ENCODE results near the gene LONP2.
"Not testable (repeated sequence)": the region's sequence is repeated elsewhere in the genome, so short reads cannot be mapped to it uniquely, and the experiment has no call there.

LONP2 gene

DNA sequence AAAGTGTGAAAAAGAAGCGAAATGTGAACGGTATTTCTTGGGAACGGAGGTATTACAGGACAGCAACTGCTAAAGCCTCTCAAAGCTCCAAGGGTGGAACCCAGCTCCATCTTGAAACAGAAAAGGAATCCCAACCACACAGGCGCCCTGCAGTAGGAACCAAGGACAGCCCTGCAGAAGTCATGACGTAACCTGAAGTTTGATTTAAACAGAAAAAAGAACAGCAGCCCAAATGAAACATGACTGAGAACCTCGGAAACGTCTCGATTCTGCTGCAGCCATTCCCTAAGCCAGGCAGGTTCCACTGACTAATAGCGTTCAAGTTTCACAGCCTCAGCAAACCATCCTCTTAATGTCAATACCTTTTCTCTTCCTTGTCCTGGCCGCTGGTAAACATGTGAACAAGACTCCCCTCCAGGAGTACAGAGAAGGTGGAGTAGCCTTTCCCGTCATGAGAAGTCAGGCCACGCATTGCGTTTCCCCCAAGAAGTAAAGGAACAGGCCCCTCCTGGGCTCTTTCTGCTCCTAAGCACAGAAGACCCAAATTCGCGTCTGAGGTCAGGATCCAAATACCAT, 121.0 kb downstream of the LONP2 start:
- in situ Hi-C loops (cut with MboI; ENCODE audit: low sequenced_read_pairs): no loop called here

DNA sequence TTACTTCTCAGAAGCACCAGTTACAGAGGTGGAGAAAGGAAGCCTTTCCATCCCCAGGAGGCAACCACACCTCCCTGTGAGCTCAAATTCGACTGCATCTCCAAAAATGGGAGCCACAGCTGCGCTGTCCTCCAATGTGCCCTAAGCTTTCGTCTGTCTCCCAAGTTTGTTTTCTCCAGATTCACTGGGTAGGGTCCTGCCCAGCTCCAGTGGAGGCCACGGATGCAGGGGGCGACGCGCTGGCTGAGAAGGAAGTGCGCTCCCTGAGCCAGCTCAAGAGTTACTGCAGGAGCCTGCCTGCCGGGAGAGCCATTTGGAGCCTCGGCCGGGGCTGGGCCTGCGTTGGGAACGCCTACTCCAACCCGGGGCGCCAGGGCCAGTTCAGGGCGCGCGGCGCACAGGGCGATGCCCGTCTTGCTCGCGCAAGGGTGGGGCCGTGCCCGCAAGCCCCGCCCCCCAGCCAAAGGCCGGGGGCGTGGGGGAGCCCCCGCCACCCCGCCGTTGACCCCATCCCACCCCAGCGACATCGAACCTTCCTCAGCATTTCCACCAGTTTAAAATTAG, 121.6 kb downstream of the LONP2 start:
- in situ Hi-C loops (cut with MboI; ENCODE audit: low sequenced_read_pairs): no loop called here

DNA sequence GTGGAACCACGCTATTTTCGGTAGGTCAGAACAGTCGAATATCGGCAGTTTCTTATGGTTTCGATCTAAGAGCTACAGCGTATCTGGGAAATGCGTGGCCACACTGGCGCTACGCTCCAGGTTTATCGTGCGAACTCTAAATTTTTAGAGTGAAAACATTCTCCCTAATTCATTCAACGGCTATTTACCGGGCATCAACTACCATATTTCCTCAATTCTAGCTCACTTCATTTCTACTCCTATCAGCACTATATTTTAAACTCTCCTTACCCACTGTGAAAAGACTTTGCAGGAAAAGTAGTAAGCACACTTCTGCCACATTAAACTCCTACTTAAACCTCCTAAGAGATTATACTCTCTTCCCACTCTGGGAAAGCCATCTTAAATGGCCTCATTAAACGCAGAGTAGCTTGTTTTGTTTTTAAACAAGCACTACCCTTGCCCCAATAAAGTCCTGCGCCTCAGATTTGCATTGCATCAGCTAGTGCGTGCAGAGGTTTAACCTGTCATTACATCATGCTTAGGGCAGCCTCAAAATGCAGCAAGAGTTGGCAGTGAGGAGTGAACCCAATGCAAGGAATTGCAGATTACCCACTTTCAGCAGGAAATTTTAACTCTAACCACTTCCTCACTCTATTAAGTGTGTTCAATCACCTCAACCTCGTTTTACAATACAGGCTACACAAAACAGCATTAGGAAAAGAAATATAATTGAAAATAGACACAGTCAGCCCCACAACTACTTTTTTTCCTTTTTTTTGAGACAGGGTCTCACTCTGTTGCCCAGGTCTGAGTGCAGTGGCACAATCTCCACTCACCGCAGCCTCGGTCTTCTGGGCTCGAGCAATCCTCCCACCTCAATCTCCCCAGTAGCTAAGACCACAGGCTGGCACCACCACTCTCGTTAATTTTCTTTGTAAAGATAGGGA, 122.3 kb downstream of the LONP2 start:
- in situ Hi-C loops (cut with MboI; ENCODE audit: low sequenced_read_pairs): no loop called here

DNA sequence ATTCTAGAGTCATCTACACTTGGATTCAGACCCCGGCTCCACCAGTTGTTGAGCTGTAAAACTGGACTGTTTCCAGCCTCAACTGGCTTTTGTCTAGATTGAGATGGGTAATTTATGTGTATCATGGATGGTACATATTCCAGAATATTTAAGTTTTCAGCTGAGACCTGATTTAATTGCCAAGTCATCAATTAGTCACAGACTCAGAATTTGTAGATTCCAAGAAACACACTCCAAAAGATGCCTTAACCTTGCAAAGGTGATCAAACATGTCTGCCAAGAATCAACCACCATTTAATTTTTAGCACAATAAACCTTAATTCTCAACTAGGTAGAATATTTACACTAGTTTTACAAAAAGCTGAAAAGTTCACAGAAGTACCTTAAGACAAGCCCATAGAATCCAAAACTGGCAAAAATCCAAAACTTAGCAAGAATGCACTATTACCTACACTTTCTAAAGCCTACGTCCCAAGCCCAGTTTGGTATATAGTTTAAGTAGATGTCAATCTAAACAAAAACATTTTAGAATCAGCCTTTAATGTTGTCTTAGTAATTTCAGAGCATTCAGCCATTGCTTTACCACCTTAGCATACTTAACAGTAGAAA, 123.4 kb downstream of the LONP2 start:
- in situ Hi-C loops (cut with MboI; ENCODE audit: low sequenced_read_pairs): no loop called here

DNA sequence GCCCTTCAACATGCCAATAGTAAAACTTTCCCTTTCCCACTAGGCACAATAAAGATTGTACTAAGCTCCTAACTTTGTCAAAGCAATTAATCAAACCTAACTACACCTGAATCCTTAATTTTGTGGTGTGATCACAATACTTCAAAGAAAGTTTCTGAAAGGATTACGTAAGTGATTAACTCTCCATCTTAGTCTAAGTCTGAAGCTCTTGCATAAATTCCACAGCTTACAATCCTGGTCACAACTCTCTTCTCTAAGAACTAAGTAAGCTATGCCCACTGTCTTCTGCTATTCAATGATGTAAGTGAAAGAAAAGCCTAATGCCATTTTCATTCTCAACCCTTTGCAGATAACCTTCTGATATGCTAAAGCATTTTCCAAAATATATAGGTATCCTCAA, 125.7 kb downstream of the LONP2 start:
- in situ Hi-C loops (cut with MboI; ENCODE audit: low sequenced_read_pairs): no loop called here

DNA sequence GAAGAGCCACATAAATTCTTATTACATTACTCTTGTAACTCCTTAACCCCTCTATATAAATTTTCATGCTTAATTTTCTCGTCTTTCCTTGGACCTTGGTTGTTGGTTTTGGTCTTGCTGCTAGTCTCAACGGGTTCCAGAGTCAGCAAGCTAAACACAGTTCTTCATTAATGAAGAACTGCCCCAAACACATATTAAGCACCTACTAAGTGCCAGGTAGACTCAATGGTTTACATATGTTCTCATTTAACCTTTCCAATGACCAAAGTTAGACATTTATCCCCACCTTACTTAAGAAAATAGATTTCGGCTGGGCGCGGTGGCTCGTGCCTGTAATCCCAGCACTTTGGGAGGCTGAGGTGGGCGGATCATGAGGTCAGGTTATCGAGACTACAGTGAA, 126.1 kb downstream of the LONP2 start:
- in situ Hi-C loops (cut with MboI; ENCODE audit: low sequenced_read_pairs): no loop called here

DNA sequence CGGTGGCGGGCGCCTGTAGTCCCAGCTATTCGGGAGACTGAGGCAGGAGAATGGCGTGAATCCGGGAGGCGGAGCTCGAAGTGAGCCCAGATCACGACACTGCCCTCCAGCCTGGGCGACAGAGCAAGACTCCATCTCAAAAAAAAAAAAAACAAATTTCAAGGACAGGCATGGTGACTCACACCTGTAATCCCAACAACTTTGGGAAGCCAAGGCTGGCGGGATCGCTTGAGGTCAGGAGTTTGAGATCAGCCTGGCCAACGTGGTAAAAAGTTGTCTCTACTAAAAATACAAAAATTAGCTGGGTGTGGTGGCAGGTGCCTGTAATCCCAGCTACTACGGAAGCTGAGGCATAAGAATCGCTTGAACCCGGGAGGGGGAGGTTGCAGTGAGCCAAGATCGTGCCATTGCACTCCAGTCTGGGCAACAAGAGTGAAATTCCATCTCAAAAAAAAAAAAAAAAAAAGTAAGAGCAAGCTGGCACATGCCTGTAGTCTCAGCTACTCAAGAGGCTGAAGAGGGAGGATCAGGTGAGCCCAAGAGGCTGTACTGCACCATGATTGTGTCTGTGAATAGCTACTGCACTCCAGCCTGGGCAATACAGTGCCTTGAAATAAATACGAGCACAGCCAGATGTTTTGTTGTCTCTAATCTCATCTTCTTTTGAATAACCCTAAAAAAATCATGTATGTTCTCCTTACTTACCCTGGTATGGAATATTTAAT, 126.7 kb downstream of the LONP2 start:
- in situ Hi-C loops (cut with MboI; ENCODE audit: low sequenced_read_pairs): not testable (repeated sequence)

DNA sequence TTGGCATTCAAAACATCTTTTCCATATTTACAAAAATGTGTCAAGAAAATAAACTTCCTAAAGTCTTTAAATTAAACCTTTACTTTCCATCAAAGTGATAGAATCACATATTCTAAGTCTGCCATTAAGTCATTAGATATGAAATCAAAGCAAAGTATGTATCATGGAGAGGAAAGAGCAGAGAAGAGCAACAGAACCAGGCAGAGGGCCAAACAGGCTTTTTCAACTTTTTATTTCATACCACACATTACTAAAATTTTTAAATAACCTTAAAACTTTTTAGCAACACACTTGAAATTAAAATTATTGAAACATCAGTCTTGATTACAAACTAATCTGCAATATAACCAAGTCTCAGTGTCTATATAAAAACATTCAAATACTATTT, 127.3 kb downstream of the LONP2 start:
- in situ Hi-C loops (cut with MboI; ENCODE audit: low sequenced_read_pairs): no loop called here

DNA sequence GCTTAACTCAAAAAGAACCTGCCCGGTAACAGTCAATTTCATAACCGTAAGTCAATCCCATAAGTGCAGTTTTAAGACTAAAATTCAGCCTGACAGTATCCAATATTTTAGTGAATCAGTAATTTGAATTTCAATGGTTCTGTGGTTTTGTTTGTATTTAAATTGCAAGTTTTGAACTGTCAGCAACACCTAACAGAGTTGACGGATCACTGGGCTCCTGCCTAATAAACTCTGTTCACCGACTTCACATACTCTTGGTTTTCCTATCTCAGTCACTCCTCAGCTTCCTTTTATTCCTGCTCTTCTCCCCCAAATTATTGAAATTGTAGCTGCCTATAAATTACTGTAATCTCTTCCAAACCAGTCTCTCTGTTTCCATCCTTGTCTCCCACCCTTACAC, 128.6 kb downstream of the LONP2 start:
- in situ Hi-C loops (cut with MboI; ENCODE audit: low sequenced_read_pairs): no loop called here

DNA sequence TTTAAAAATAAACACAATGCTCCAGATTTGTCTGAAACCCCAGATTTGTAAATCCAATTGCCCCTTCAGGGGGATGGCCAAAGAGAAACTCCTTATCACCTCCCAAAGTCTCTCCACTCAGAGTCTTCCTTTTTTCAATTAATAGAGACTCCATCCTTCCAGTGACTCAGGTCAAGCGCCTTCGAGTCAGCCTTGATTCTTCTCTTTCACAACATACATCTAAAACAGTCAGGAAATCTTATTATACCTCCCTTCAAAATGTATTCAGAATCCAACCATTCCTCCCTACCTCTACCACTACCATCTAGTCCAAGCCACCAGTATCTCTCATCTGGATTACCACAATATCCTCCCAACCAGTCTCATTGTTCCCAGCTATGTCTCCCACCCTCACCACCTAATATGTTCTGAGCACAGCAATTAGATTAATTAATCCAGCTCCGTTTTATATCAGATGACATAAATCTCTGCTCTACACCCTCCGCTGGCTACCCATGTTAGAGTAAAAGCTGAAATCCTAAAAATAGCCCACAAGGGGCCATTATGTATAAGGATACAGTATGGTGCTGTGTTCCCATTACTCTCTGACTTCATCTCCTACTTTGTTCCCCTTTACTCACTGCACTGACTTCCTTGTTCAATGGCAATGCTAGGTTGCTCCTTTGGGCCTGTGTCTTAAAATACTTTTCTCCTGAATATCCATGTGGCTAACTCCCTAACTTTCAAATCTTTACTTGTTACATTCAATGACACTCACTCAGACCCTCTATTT, 129.3 kb downstream of the LONP2 start:
- in situ Hi-C loops (cut with MboI; ENCODE audit: low sequenced_read_pairs): no loop called here

DNA sequence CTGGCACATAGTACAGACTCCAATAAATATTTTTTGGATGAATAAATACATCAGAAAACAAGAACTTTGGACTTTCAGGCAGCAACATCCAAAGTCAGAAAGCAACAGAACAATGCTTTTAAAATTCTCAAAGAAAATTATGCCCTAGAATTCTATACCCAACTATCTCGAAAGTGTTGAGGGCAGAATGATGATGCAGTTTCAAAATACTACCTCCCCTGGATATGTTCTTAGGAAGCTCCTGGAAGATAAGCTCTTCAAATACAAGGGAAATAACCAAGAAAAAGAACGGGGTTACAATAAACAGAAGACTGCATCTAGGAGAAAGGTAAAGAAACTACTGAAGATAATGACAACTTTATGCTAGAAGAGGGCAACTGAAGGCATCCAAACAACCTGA, 130.2 kb downstream of the LONP2 start:
- in situ Hi-C loops (cut with MboI; ENCODE audit: low sequenced_read_pairs): no loop called here

DNA sequence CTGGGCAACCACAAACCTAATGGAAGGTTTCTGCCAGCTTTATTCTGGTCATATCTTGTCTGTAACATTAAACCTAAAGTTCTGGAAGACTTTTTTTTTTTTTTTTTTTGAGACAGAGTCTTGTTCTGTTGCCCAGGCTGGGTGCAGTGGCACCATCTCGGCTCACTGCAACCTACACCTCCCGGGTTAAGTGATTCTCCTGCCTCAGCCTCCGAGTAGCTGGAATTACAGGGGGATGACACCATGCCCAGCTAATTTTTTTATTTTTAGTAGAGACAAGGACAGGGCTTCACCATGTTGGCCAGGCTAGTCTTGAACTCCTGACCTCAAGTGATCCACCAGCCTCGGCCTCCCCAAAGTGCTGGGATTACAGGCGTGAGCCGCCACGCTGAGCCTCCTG, 133.2 kb downstream of the LONP2 start:
- in situ Hi-C loops (cut with MboI; ENCODE audit: low sequenced_read_pairs): not testable (repeated sequence)

DNA sequence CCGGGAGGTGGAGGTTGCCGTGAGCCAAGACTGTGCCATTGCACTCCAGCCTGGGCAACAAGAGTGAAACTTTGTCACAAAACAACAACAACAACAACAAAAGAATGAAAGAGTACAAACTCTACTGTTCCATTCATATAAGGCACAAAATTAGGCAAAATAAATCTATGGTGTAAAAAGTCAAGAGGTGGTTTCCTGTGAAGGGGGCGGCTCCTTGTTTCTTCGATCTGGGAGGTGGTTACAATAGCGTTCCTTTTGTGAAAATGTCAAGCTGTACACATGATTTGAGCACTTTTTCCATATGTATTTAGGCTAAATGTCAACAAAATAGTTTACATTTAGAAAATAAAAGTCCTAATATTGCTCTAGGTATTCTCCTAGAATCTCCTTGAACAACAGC, 134.2 kb downstream of the LONP2 start:
- in situ Hi-C loops (cut with MboI; ENCODE audit: low sequenced_read_pairs): no loop called here

DNA sequence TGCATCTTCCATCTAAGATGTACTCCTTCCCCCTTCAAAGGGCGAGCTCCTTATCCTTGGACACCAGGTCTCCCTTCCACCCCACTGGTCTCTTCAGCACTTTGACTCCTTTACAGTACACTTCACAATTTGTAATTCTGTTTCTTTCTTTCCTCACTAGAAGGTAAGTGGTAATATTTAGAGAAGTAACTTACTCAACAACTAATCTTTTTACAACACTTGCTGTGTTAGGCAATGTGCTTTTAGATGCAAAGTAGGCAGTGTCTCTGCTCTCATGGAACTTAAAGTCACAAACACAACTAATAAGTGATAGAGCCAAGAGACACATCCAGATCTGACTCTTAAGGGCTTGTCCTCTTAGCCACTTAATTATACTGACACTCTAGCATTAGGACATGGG, 134.7 kb downstream of the LONP2 start:
- in situ Hi-C loops (cut with MboI; ENCODE audit: low sequenced_read_pairs): no loop called here

DNA sequence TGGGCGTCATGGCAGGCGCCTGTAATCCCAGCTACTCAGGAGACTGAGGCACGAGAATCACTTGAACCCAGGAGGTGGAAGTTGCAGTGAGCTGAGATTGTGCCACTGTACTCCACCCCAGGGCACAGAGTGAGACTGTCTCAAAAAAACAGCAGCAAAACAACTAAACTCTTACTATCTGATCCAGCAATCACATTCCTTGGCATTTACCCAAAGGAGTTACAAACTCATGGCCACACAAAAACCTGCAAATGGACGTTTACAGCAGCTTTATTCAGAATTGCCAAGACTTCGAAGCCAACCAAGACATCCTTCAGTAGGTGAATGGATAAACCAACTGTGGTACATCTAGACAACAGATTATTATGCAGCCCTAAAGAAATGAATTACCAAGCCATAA, 137.1 kb downstream of the LONP2 start:
- in situ Hi-C loops (cut with MboI; ENCODE audit: low sequenced_read_pairs): no loop called here

DNA sequence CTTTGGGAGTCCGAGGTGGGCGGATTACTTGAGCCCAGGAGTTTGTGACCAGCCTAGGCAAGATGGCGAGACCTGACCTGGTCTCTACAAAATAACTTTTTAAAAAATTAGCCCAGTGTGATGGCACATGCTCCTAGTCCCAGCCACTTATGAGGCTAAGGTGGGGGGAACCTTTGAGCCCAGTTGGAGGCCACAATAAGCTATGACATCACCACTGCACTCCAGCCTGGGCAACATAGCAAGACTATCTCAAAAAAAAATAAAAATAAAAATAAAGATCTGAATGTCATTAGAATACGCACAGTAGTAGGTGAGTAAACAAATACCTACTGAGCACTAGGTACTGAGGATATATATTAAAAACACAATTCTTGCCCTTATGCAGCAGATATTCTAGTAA, 138.0 kb downstream of the LONP2 start:
- in situ Hi-C loops (cut with MboI; ENCODE audit: low sequenced_read_pairs): no loop called here

DNA sequence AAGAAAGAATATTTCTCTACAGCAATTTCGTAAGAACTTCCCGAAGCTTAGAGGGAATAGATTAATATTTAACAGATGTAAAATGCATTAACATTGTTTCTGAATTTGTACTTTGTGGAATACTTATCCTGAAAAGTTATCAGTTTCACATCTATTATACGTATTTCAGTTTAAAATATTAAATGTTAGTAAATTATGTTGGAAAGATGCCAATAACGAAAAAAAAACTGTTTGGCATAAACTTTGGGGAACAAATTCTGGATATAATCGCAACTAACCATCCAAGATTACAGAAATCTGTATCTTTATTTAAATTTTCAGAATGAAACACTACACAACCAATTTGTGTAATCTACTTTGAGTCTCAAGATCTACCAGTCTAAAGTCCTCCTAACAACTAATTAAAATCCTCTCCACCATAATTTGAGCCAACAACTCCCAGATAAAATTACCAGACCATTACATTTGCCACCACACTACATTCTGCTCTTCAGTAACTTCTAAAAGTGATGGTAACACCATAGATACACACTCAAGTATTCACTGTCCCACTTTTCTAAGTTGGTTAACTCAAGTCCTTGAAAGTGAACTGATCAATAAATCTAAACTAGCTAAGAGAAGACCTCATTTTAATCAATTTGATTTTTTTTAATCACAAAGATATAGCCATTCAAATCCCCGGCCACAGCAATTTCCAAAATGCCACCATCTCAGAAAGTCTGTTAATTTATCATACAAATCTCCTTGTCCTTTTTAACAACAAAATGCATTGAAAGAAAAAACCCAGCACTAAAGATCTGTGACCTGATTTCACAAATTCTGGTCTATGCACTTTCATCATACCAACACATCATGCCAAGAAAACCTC, 139.1 kb downstream of the LONP2 start:
- in situ Hi-C loops (cut with MboI; ENCODE audit: low sequenced_read_pairs): no loop called here

DNA sequence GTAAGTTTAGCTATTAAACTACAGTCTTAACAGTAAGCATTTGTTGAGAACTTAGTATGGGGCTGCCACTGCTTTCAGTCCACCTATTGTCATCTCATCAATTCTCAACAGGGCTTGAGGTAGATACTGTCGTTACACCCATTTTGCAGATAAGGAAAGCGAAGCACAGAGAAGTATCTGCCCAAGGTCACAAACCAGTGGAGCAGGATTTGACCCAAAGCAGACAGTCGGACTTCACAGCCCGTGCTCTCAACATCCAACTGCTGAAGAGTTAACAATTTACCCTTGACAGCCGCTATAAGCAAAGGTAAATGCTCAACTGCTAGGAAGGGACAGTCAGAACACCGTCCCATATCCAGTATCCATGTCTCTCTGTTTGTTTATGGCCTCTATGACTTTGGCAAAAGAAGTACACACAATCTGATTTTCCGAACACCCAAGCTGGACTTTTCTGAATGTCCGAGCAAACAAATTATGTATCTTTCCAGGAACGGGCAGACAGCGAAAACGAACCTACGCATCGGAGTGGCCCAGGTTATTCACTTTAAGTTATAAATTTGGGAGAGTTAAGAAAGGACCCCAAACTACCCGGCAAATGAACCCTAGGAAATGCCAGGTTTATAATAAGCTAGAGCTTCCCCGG, 139.9 kb downstream of the LONP2 start:
- in situ Hi-C loops (cut with MboI; ENCODE audit: low sequenced_read_pairs): no loop called here
